ENCODE results near the gene SLFN14.
A peak's percentile ranks its signal among the peaks of the same experiment; 100 is the strongest.

SLFN14 gene

DNA sequence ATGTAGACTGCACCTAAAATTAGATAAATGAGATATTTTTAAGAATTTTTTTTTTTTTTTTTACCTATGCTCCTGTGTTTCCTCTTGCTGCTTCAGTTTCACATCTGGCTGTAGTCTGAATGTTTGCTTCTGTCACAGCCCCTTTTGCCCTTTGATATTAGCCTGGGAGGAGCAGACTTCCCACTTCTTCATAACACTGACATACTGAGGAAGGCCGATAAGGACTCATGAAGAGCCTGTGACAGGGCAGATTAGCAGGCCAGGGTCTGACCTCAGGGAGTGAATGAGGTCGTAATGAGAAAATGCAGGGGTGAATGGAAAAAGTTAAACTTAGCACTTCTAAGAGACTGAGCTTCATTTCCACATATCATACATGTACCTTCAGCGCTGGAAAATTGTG, at the start of gene SLFN14:
Gene SLFN14 (minus strand): TSS at position 117 of the 400 bp plus-strand sequence. CDS start 2,757 bp downstream, outside the sequence.
- Histone ChIP-seq H3K36me3 (ENCODE audit: insufficient read depth, low read length) (no peaks in the 10 kb centered on the region), H3K79me2 (ENCODE audit: control insufficient read depth, insufficient read depth, low read length, unreplicated experiment) (no peaks in the 10 kb centered on the region), H2AFZ (ENCODE audit: low read length, unreplicated experiment) (no peak within 1 kb of the TSS), H3K4me1 (ENCODE audit: control insufficient read depth, insufficient read depth, low read length, unreplicated experiment) (no peaks in the 10 kb centered on the region), H3K27ac (ENCODE audit: low read depth, low read length) (no peak within 1 kb of the TSS), H3K27me3 (ENCODE audit: insufficient read depth, low read length) (0 out of 2 replicates have a peak, but pooled peaks cover 10% of the 10 kb centered on the region), H3K4me3 (ENCODE audit: low read depth, low read length) (no peak within 1 kb of the TSS)

DNA sequence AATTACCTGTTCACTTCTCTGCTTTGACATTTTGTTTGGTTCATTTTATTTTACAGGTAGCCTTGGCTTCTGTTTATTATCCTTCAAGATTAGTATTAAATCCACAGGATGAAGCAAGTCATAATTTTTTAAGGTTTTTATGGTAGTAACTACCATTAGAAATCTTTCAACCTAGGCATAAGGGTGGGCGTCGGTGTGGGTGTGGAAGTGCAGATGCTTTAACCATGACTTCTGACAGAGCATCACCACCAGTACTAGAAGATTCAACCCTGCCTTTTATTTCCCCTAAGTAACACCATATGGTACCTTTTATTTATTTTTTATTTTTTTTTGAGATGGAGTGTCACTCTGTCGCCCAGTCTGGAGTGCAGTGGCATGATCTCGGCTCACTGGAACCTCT, 49.2 kb upstream of the SLFN14 start:
- H3K36me3 ChIP-seq (ENCODE audit: insufficient read depth, low read length), result peaks cover 10% of the 10 kb centered on the region
- H3K4me3 ChIP-seq (ENCODE audit: low read depth, low read length), result no peak overlapping the region
- H3K79me2 ChIP-seq (ENCODE audit: control insufficient read depth, insufficient read depth, low read length, unreplicated experiment), result peaks cover 3% of the 10 kb centered on the region

DNA sequence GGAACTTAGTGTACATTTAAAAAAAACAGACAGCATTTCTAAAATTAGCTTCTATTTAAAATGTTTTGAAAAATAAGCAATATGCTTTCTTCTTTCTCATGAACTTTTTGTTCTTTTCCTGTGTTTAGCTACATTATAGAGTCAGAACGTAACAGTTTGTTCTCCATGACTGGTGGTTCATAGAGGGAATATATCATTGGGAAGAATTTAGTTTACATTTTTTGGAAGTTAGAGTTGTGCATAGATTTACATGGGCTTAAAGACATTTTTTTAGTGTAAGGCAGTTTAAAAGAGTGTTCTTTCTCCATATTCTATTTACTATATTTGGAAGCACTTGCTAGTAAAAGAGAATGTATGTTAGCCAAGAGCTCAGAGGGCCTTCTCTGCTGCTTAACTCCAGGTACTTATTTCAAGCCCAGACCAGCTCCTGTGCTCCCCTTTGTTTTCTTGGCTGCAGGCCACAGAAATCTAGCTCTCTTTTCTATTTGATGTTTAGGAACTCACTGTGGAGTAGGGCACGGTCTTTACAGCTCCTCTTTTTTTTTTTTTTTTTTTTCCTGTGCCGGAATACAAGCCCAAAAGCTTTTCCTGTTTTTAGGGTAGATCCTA, 46.7 kb upstream of the SLFN14 start:
- Histone ChIP-seq H3K4me1 (ENCODE audit: control insufficient read depth, insufficient read depth, low read length, unreplicated experiment) (no peaks in the 10 kb centered on the region), H3K27ac (ENCODE audit: low read depth, low read length) (no peak overlapping the region), H3K27me3 (ENCODE audit: insufficient read depth, low read length) (no peaks in the 10 kb centered on the region), H2AFZ (ENCODE audit: low read length, unreplicated experiment) (no peak overlapping the region), H3K36me3 (ENCODE audit: insufficient read depth, low read length) (peaks cover 12% of the 10 kb centered on the region), H3K4me3 (ENCODE audit: low read depth, low read length) (no peak overlapping the region), H3K79me2 (ENCODE audit: control insufficient read depth, insufficient read depth, low read length, unreplicated experiment) (peaks cover 8% of the 10 kb centered on the region)

More for the DNA sequence above, 49.2 kb upstream of the SLFN14 start:
- Histone ChIP-seq H3K4me1 (ENCODE audit: control insufficient read depth, insufficient read depth, low read length, unreplicated experiment) (no peaks in the 10 kb centered on the region), H3K27ac (ENCODE audit: low read depth, low read length) (no peak overlapping the region), H3K27me3 (ENCODE audit: insufficient read depth, low read length) (no peaks in the 10 kb centered on the region), H2AFZ (ENCODE audit: low read length, unreplicated experiment) (no peak overlapping the region)

DNA sequence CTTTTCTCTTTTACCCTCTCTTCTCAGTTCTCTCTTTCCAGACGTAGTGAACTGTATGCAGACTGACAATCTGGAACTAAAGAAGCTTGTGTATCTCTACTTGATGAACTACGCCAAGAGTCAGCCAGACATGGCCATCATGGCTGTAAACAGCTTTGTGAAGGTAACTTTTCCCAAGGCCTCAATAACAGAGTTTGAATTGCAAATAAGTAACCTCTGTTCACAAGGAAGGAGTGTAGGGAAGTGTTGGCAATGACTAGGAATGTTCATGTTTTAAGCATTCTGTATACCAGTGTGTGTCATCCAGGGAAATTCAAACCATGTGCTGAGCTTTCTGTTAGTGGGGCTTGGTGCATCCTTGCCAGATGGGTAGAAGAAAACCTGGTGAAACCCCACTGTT, 45.1 kb upstream of the SLFN14 start:
- H3K27me3 ChIP-seq (ENCODE audit: insufficient read depth, low read length), result no peaks in the 10 kb centered on the region
- peaks cover 12% of the 10 kb centered on the region for H3K36me3 ChIP-seq (ENCODE audit: insufficient read depth, low read length)
- no peaks in the 10 kb centered on the region for H3K4me1 ChIP-seq (ENCODE audit: control insufficient read depth, insufficient read depth, low read length, unreplicated experiment)
- no peak overlapping the region for H2AFZ ChIP-seq (ENCODE audit: low read length, unreplicated experiment)
- H3K27ac ChIP-seq (ENCODE audit: low read depth, low read length), result peak overlapping the region; percentile 24
- H3K79me2 ChIP-seq (ENCODE audit: control insufficient read depth, insufficient read depth, low read length, unreplicated experiment), result peaks cover 8% of the 10 kb centered on the region
- no peak overlapping the region for H3K4me3 ChIP-seq (ENCODE audit: low read depth, low read length)

DNA sequence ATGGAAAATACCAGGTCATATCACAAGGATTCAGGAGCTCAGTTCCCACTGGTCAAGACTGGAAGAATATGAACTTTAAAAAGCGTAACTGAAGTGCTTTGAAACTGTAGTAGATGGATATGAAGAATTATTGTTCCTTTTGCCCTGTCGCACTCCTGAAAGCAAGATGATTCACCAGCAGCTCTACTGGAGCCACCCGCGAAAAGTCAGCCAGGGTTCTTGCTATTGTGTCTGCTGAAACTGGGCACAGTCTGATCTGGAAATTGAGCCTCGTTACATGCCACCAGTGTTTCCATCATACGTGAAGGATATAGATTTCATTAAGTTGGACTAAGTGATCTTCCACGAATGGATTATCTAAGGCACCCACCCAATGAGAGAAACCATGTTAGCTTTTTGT, 43.1 kb upstream of the SLFN14 start:
- Histone ChIP-seq H3K79me2 (ENCODE audit: control insufficient read depth, insufficient read depth, low read length, unreplicated experiment) (peaks cover 10% of the 10 kb centered on the region), H3K4me3 (ENCODE audit: low read depth, low read length) (no peak overlapping the region), H3K27ac (ENCODE audit: low read depth, low read length) (no peak overlapping the region), H3K4me1 (ENCODE audit: control insufficient read depth, insufficient read depth, low read length, unreplicated experiment) (no peaks in the 10 kb centered on the region), H3K36me3 (ENCODE audit: insufficient read depth, low read length) (peaks cover 25% of the 10 kb centered on the region), H2AFZ (ENCODE audit: low read length, unreplicated experiment) (no peak overlapping the region), H3K27me3 (ENCODE audit: insufficient read depth, low read length) (no peaks in the 10 kb centered on the region)

DNA sequence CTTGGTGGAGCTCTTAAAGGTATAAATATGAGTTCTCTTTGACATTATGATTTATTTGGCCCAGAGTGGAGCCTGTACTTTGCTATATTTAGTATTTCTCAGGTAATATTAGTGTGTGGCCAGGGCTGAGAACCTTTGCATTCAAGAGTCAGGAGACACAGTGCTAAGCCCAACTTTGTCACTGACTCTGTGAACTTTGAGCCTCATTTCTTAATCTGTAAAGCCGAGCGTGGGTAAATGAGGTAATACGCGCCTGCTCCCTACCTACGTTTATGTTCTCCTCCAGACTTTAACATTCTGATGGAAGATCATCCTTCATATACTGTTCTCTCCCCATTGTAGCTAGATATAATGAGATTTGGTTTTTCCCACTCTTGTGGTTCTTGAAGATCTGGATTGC, 37.0 kb upstream of the SLFN14 start:
- Histone ChIP-seq H3K27me3 (ENCODE audit: insufficient read depth, low read length) (no peaks in the 10 kb centered on the region), H3K36me3 (ENCODE audit: insufficient read depth, low read length) (peaks cover 51% of the 10 kb centered on the region), H3K4me1 (ENCODE audit: control insufficient read depth, insufficient read depth, low read length, unreplicated experiment) (no peaks in the 10 kb centered on the region), H3K4me3 (ENCODE audit: low read depth, low read length) (no peak overlapping the region), H2AFZ (ENCODE audit: low read length, unreplicated experiment) (no peak overlapping the region), H3K27ac (ENCODE audit: low read depth, low read length) (no peak overlapping the region), H3K79me2 (ENCODE audit: control insufficient read depth, insufficient read depth, low read length, unreplicated experiment) (peaks cover 51% of the 10 kb centered on the region)

DNA sequence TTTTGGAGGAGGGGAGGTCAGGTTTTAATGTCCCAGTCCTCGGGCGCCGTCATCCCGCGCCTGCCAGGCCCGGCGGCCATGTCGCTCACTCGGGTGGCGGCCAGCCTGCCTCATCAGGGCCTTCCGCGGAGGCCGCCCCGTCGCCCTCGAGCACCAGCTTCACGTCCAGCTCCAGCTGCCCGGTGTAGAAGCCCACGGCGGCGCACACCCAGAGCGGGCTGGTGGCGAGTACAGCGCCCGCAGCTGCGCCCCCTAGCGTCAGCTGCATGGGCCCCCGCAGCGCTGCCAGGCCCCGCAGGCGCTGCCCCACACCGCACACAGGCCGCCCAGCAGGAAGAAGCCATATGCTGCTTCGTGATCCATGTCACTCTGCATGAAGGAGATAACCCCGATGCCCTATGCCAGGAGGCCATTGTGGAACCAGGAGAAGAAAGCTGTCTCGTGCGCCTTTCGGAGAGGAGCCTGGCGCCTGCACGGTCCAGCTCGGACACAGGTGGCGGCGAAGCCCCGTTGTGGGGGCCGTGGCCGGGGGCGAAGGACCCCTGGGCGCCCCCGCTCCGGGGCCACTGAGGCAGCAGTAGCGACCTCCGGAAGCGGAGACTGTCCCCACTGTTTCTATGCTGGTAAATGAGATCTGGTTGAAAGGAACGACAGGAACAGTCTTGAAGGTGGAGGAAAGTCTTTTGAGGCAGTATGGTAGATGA, 36.1 kb upstream of the SLFN14 start:
- no peak overlapping the region for H2AFZ ChIP-seq (ENCODE audit: low read length, unreplicated experiment)
- peaks cover 50% of the 10 kb centered on the region for H3K36me3 ChIP-seq (ENCODE audit: insufficient read depth, low read length)
- no peaks in the 10 kb centered on the region for H3K4me1 ChIP-seq (ENCODE audit: control insufficient read depth, insufficient read depth, low read length, unreplicated experiment)
- no peaks in the 10 kb centered on the region for H3K27me3 ChIP-seq (ENCODE audit: insufficient read depth, low read length)
- H3K79me2 ChIP-seq (ENCODE audit: control insufficient read depth, insufficient read depth, low read length, unreplicated experiment), result peaks cover 59% of the 10 kb centered on the region
- no peak overlapping the region for H3K4me3 ChIP-seq (ENCODE audit: low read depth, low read length)
- no peak overlapping the region for H3K27ac ChIP-seq (ENCODE audit: low read depth, low read length)

DNA sequence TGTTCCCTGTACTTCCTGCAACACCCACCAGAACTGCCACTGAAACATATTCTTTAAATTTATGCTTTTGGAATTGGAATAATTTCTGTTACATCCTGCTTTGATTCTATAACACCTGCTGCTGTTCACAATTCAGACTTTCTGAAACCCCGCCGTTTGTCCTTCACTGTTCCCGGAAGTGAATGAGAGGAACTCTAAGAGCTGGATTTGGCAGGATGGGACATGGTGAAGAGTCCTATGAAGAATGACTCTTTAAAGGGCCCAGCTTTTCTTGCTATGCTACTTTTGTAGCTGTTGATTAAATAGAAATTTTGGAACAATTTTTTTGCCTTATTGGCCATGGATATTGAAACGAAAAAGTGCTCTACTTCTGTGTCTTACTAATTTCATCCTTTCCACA, 35.5 kb upstream of the SLFN14 start:
- Histone ChIP-seq H3K27ac (ENCODE audit: low read depth, low read length) (no peak overlapping the region), H3K4me1 (ENCODE audit: control insufficient read depth, insufficient read depth, low read length, unreplicated experiment) (no peaks in the 10 kb centered on the region), H3K4me3 (ENCODE audit: low read depth, low read length) (no peak overlapping the region), H3K27me3 (ENCODE audit: insufficient read depth, low read length) (no peaks in the 10 kb centered on the region), H2AFZ (ENCODE audit: low read length, unreplicated experiment) (no peak overlapping the region), H3K36me3 (ENCODE audit: insufficient read depth, low read length) (peaks cover 50% of the 10 kb centered on the region), H3K79me2 (ENCODE audit: control insufficient read depth, insufficient read depth, low read length, unreplicated experiment) (peaks cover 65% of the 10 kb centered on the region)

DNA sequence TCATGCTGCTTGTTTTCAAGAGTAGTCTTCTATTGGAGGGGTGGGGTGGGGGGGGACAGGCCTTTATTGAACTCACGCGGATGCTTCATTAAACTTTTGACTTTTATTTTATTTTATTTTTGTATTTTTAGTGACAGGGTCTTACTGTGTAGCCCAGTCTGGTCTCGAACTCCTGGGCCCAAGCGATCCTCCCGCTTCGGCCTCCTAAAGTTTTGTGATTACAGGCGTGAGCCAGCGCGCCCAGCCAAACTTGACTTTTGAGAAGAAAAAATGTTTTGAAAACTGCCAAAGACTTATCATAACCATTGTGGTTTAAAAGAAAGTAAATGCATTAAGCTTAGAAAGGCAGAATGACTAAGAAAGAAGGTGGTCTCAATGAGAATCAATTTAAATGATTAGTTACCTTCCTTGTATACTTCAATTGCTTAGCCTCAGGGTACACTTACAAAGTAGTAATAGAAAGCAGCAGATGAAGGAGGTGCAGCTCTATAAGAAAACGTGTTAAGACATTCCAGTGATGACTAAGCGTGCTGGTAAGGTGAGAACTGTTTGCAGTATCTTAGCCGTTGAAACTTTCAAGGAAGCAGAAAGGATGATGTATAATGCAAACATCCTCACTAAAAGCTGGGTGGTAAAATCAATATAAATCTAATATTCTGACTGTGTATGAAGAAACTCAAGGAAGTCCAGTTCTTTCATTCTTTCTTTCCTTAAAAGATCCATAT, 27.7 kb upstream of the SLFN14 start:
- H3K36me3 ChIP-seq (ENCODE audit: insufficient read depth, low read length), result no peaks in the 10 kb centered on the region; the same call in 1 of the 2 replicates
- H3K27me3 ChIP-seq (ENCODE audit: insufficient read depth, low read length), result no peaks in the 10 kb centered on the region
- peaks cover 60% of the 10 kb centered on the region for H3K79me2 ChIP-seq (ENCODE audit: control insufficient read depth, insufficient read depth, low read length, unreplicated experiment)
- no peak overlapping the region for H2AFZ ChIP-seq (ENCODE audit: low read length, unreplicated experiment)
- peak overlapping the region; percentile 85 for H3K27ac ChIP-seq (ENCODE audit: low read depth, low read length)
- H3K4me1 ChIP-seq (ENCODE audit: control insufficient read depth, insufficient read depth, low read length, unreplicated experiment), result peaks cover 18% of the 10 kb centered on the region
- peak overlapping the region; percentile 87 for H3K4me3 ChIP-seq (ENCODE audit: low read depth, low read length)

DNA sequence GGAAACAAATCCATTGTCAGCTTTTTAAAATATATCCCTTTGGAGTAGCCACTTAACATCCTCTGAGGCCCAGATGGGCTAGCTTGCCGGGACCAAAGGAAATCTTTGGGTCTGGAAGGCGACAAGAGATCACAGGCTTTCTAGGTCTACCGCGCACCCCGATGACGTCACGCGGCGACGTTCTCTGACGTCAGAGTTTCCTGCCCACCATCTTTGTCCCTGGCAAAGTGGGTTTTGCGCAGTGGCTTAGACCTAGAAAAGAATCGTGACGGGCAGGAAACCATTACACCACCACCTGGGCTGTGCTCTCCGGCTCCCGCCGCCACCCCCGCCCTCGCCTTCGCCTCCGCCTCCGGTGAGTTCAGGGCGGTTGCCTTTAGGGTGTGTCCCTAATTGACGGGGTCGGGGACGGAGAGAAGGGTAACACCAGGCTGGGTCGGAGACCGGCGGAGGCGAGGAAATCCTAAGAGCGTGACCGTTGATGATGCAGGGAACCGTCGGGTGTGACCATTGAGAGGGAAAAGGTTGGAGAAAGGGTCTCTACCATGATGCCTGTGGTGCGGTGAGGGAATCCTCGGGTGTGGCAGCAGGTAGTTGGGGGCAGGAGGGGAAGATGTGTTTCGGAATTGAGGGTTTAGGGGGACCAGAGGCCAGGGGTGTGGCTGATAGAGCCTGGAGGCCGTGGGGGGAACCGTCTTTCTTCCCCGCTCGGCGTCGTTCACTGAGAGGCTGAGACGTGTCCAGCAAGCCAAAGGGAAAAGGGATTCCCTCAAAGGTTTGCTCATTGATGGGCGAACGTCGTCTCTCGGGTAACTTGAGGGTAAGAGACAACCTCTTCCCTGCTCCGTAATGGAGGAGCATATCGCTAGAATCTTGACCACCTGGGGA, 26.7 kb upstream of the SLFN14 start, which contains the start of gene AP2B1:
Gene AP2B1 (plus strand): TSS at position 249 of the 888 bp plus-strand sequence. CDS start 6,709 bp downstream, outside the sequence.
- Histone ChIP-seq H3K4me3 (ENCODE audit: low read depth, low read length) (peak within 1 kb of the TSS; percentile 87), H3K79me2 (ENCODE audit: control insufficient read depth, insufficient read depth, low read length, unreplicated experiment) (peaks cover 51% of the 10 kb centered on the region), H3K36me3 (ENCODE audit: insufficient read depth, low read length) (no peaks in the 10 kb centered on the region), H3K27ac (ENCODE audit: low read depth, low read length) (peak within 1 kb of the TSS; percentile 85), H3K4me1 (ENCODE audit: control insufficient read depth, insufficient read depth, low read length, unreplicated experiment) (peaks cover 18% of the 10 kb centered on the region), H3K27me3 (ENCODE audit: insufficient read depth, low read length) (no peaks in the 10 kb centered on the region), H2AFZ (ENCODE audit: low read length, unreplicated experiment) (peak within 1 kb of the TSS; percentile 83)
